HepG2 (cell line): Measurements from ENCODE around the gene SMYD4. TPM values are rescaled to one million over a fixed set of nuclear protein-coding genes. Genes with fewer than 3 reads are reported as not detected.

Experiments used
- ASH2L ChIP-seq: fragments of 300-600, 200-600 bp; sonication (generic); IDR thresholded peaks from 2 replicates; pipeline ENCODE4 v1.7.0; 2017; ENCODE audit warnings: low read depth, mild to moderate bottlenecking, moderate library complexity, mixed read lengths, low read length; ENCODE audit not compliant: insufficient read length
- BCL6 ChIP-seq: IDR thresholded peaks from 2 replicates; pipeline ENCODE4 v1.6.1; 2016; ENCODE audit warnings: missing genetic modification reagents, missing compliant biosample characterization
- DR1 ChIP-seq: sonication (generic); formaldehyde crosslinking; IDR thresholded peaks from 2 replicates; pipeline ENCODE4 v1.8.0; 2021; ENCODE audit warnings: mild to moderate bottlenecking, missing genetic modification reagents, inconsistent platforms
- FOXK2 ChIP-seq: fragments of 450-650 bp; IDR thresholded peaks from 2 replicates; pipeline ENCODE4 v1.6.1; 2016
- HOXA5 ChIP-seq: sonication (generic); formaldehyde crosslinking; IDR thresholded peaks from 2 replicates; pipeline ENCODE4 v1.4.0; 2020; ENCODE audit warnings: missing genetic modification reagents
- NFKBIZ ChIP-seq: IDR thresholded peaks from 2 replicates; pipeline ENCODE4 v1.6.1; 2018; ENCODE audit warnings: missing genetic modification reagents, missing compliant biosample characterization
- NFYC ChIP-seq: IDR thresholded peaks from 2 replicates; pipeline ENCODE4 v1.6.1; 2016; ENCODE audit warnings: missing genetic modification reagents, missing compliant biosample characterization
- POLR2AphosphoS5 ChIP-seq: IDR thresholded peaks from 2 replicates; pipeline ENCODE4 v1.6.1; 2012; ENCODE audit warnings: low read depth, low read length
- SNRNP70 ChIP-seq: fragments of 200-400 bp; formaldehyde crosslinking; IDR thresholded peaks from 2 replicates; pipeline ENCODE4 v1.6.1; 2017; ENCODE audit warnings: mild to moderate bottlenecking, low read depth, low read length, moderate library complexity
- TP53 ChIP-seq: sonication (generic); formaldehyde crosslinking; conservative IDR thresholded peaks from 2 replicates; pipeline ENCODE4 v1.4.0; 2020; ENCODE audit warnings: missing genetic modification reagents
- ZNF253 ChIP-seq: sonication (generic); formaldehyde crosslinking; IDR thresholded peaks from 2 replicates; pipeline ENCODE4 v1.8.0; 2022; ENCODE audit warnings: mild to moderate bottlenecking, missing genetic modification reagents, borderline replicate concordance
- ZNF557 ChIP-seq: sonication (generic); formaldehyde crosslinking; IDR thresholded peaks from 2 replicates; pipeline ENCODE4 v1.4.0; 2020; ENCODE audit warnings: missing genetic modification reagents
- ZNF773 ChIP-seq: sonication (generic); formaldehyde crosslinking; IDR thresholded peaks from 2 replicates; pipeline ENCODE4 v1.4.0; 2020; ENCODE audit warnings: missing genetic modification reagents, borderline replicate concordance
- ZNF878 ChIP-seq: sonication (generic); formaldehyde crosslinking; IDR thresholded peaks from 2 replicates; pipeline ENCODE4 v1.8.1; 2023; ENCODE audit warnings: mild to moderate bottlenecking, missing genetic modification reagents, moderate library complexity
- ZSCAN12 ChIP-seq: sonication (generic); formaldehyde crosslinking; IDR thresholded peaks from 2 replicates; pipeline ENCODE4 v1.9.0; 2021; ENCODE audit warnings: mild to moderate bottlenecking, missing genetic modification reagents
- ZSCAN20 ChIP-seq: sonication (generic); formaldehyde crosslinking; IDR thresholded peaks from 2 replicates; pipeline ENCODE4 v1.4.0; 2020; ENCODE audit warnings: missing genetic modification reagents, mild to moderate bottlenecking, borderline replicate concordance
- polyA plus RNA-seq, 8 experiments: library from polyadenylated mRNA; depleted of rRNA in 3 of 8; stranded (reverse) in 7 of 8; unstranded in 1 of 8; fragments of >200 nt; fragmentation: Illumina TruSeq in 4 of 8; extraction: Trizol in 4 of 8; gene quantifications; 2 replicates each; pipeline versions ENCODE4 v1.2.1 to v1.2.3, GENCODE V29; 2011 to 2016; ENCODE audit warnings: low read depth in 4 of 8, missing spikeins in 1 of 8, mixed read lengths in 1 of 8; ENCODE audit not compliant: insufficient read depth in 1 of 8
- total RNA-seq, 5 experiments: library from RNA; depleted of rRNA; stranded (reverse); fragments of >200 nt; fragmentation: Illumina TruSeq; extraction: Trizol; gene quantifications; 2 replicates each; pipeline ENCODE4 v1.2.3, GENCODE V29; 2016; ENCODE audit warnings: low read depth in 1 of 5
- TF ChIP-seq, protein P1 (sequence below): IDR thresholded peaks from 2 replicates; pipeline ENCODE4 v1.6.1; 2016; ENCODE audit warnings: low read depth, borderline replicate concordance
- TF ChIP-seq, protein P2 (sequence below): sonication (generic); formaldehyde crosslinking; conservative IDR thresholded peaks from 2 replicates; pipeline ENCODE4 v1.4.0; 2020; ENCODE audit warnings: missing genetic modification reagents
- TF ChIP-seq, protein P3 (sequence below): sonication (generic); formaldehyde crosslinking; IDR thresholded peaks from 2 replicates; pipeline ENCODE4 v1.4.0; 2020; ENCODE audit warnings: missing genetic modification reagents
- TF ChIP-seq, protein P4 (sequence below): sonication (generic); formaldehyde crosslinking; IDR thresholded peaks from 2 replicates; pipeline ENCODE4 v1.5.0; 2020; ENCODE audit warnings: missing genetic modification reagents
- TF ChIP-seq, protein P5 (sequence below): sonication (generic); formaldehyde crosslinking; IDR thresholded peaks from 2 replicates; pipeline ENCODE4 v1.5.0; 2020; ENCODE audit warnings: missing genetic modification reagents
- TF ChIP-seq, protein P6 (sequence below): IDR thresholded peaks from 2 replicates; pipeline ENCODE4 v1.6.1; 2016; ENCODE audit warnings: missing biosample characterization, missing genetic modification reagents, low read depth

SMYD4 gene
- total and polyA plus RNA-seq, 2 of the 13 experiments (the other 11 are each of a cell fraction or from before 2014, with no cell fraction given): 7.4 to 11.3 TPM

DNA sequence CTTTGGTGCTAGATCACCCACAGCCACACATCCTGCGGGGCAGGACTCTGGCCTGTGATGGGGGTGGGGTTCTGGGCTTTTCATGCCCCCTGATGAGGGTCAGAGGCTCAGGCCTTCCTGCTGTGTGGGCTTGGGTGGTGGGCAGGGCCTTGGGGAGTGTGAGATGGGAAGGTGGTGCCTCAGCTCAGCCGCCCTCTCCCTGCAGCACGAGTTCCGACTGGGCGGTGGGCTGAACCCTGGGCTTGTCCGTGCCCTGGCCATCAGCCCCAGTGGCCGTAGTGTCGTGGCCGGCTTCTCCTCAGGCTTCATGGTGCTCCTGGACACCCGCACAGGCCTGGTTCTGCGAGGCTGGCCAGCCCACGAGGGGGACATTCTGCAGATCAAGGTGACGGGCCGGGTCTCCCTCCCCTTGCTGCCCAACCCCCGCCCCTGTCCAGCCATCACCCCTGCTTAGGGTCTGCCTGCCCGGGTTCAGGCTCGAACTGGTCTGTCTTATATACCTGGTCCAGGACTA, 93.8 kb downstream of the SMYD4 start (continued):
- TF ChIP-seq ZNF773 (CRISPR knock-in tag): no peak
- no peak for TF ChIP-seq SNRNP70
- TF ChIP-seq POLR2AphosphoS5: no peak
- TF ChIP-seq ASH2L: no peak
- TF ChIP-seq, protein P1, sequence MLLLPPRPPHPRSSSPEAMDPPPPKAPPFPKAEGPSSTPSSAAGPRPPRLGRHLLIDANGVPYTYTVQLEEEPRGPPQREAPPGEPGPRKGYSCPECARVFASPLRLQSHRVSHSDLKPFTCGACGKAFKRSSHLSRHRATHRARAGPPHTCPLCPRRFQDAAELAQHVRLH (CRISPR knock-in tag): no peak
- no peak for TF ChIP-seq TP53 (CRISPR knock-in tag)
- TF ChIP-seq ZSCAN20 (CRISPR knock-in tag): no peak
- TF ChIP-seq, protein P2, sequence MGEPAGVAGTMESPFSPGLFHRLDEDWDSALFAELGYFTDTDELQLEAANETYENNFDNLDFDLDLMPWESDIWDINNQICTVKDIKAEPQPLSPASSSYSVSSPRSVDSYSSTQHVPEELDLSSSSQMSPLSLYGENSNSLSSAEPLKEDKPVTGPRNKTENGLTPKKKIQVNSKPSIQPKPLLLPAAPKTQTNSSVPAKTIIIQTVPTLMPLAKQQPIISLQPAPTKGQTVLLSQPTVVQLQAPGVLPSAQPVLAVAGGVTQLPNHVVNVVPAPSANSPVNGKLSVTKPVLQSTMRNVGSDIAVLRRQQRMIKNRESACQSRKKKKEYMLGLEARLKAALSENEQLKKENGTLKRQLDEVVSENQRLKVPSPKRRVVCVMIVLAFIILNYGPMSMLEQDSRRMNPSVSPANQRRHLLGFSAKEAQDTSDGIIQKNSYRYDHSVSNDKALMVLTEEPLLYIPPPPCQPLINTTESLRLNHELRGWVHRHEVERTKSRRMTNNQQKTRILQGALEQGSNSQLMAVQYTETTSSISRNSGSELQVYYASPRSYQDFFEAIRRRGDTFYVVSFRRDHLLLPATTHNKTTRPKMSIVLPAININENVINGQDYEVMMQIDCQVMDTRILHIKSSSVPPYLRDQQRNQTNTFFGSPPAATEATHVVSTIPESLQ (CRISPR knock-in tag): no peak
- TF ChIP-seq, protein P3, sequence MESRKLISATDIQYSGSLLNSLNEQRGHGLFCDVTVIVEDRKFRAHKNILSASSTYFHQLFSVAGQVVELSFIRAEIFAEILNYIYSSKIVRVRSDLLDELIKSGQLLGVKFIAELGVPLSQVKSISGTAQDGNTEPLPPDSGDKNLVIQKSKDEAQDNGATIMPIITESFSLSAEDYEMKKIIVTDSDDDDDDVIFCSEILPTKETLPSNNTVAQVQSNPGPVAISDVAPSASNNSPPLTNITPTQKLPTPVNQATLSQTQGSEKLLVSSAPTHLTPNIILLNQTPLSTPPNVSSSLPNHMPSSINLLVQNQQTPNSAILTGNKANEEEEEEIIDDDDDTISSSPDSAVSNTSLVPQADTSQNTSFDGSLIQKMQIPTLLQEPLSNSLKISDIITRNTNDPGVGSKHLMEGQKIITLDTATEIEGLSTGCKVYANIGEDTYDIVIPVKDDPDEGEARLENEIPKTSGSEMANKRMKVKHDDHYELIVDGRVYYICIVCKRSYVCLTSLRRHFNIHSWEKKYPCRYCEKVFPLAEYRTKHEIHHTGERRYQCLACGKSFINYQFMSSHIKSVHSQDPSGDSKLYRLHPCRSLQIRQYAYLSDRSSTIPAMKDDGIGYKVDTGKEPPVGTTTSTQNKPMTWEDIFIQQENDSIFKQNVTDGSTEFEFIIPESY (CRISPR knock-in tag): no peak
- TF ChIP-seq ZSCAN12: no peak
- TF ChIP-seq NFYC: no peak
- no peak for TF ChIP-seq ZNF878 (CRISPR knock-in tag)
- TF ChIP-seq HOXA5 (CRISPR knock-in tag): no peak; the same call in 1 of the 2 replicates
- TF ChIP-seq, protein P4, sequence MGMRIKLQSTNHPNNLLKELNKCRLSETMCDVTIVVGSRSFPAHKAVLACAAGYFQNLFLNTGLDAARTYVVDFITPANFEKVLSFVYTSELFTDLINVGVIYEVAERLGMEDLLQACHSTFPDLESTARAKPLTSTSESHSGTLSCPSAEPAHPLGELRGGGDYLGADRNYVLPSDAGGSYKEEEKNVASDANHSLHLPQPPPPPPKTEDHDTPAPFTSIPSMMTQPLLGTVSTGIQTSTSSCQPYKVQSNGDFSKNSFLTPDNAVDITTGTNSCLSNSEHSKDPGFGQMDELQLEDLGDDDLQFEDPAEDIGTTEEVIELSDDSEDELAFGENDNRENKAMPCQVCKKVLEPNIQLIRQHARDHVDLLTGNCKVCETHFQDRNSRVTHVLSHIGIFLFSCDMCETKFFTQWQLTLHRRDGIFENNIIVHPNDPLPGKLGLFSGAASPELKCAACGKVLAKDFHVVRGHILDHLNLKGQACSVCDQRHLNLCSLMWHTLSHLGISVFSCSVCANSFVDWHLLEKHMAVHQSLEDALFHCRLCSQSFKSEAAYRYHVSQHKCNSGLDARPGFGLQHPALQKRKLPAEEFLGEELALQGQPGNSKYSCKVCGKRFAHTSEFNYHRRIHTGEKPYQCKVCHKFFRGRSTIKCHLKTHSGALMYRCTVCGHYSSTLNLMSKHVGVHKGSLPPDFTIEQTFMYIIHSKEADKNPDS (CRISPR knock-in tag): no peak
- TF ChIP-seq, protein P5, sequence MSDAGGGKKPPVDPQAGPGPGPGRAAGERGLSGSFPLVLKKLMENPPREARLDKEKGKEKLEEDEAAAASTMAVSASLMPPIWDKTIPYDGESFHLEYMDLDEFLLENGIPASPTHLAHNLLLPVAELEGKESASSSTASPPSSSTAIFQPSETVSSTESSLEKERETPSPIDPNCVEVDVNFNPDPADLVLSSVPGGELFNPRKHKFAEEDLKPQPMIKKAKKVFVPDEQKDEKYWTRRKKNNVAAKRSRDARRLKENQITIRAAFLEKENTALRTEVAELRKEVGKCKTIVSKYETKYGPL (CRISPR knock-in tag): 0 out of 2 replicates have a peak, but pooled peaks have one; percentile 5
- TF ChIP-seq, protein P6, sequence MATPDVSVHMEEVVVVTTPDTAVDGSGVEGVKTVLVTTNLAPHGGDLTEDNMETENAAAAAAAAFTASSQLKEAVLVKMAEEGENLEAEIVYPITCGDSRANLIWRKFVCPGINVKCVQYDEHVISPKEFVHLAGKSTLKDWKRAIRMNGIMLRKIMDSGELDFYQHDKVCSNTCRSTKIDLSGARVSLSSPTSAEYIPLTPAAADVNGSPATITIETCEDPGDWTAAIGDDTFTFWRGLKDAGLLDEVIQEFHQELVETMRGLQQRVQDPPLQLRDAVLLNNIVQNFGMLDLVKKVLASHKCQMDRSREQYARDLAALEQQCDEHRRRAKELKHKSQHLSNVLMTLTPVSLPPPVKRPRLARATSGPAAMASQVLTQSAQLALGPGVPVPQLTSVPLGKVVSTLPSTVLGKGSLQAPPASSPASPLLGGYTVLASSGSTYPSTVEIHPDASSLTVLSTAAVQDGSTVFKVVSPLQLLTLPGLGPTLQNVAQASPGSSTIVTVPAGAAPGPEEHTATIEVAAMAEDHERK (CRISPR knock-in tag): no peak
- no peak for TF ChIP-seq NFKBIZ (CRISPR knock-in tag)
- TF ChIP-seq ZNF253 (CRISPR knock-in tag): no peak
- TF ChIP-seq BCL6: no peak
- TF ChIP-seq DR1 (CRISPR knock-in tag): no peak
- no peak for TF ChIP-seq ZNF557
- TF ChIP-seq FOXK2: no peak
